ENCODE measurements around the gene ANKRD11.
"Not testable (repeated sequence)": the region's sequence is repeated elsewhere in the genome, so short reads cannot be mapped to it uniquely, and the experiment has no call there.

The ANKRD11 gene

DNA sequence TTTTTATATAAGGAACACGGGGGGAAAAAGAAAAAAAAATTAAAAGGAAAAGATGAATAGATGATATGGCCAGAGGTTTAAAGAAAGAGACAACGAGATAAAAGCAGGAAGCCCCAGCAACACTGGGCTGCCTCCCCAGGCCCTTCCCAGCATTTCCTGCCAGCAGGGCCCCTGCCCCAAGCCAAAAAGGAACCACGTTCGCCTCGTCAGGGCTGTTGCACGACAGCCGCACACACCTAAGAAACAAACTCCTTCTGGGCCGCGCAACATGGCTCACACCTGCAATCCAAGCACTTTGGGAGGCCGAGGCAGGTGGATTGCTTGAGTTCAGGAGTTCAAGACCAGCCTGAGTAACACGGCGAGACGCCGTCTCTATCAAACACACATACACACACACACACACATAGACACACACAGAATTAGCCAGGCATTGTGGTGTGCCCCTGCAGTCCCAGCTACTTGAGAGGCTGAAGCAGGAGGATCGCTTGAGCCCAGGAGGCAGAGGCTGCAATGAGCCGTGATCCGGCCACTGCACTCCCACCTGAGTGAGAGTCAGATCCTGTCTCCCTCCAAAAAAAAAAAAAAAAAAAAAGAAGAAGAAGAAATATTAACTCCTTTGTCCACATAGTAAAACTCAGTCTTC lies 83.0 kb downstream of the ANKRD11 start:
- no peak for DNase-seq (ENCODE audit: low read depth in 2 of 2)

- no peak for DNase-seq (ENCODE audit: low read depth in 2 of 2)
These were observed 84.0 kb downstream of the ANKRD11 start for GRCh38 chr16:89406277-89406888.

- DNase-seq (ENCODE audit: low read depth in 2 of 2) = no peak
These were observed 85.8 kb downstream of the ANKRD11 start for GRCh38 chr16:89404561-89404960.

GRCh38 chr16:89402962-89403361 lies 87.4 kb downstream of the ANKRD11 start:
- no peak for DNase-seq (ENCODE audit: low read depth in 2 of 2)

DNA sequence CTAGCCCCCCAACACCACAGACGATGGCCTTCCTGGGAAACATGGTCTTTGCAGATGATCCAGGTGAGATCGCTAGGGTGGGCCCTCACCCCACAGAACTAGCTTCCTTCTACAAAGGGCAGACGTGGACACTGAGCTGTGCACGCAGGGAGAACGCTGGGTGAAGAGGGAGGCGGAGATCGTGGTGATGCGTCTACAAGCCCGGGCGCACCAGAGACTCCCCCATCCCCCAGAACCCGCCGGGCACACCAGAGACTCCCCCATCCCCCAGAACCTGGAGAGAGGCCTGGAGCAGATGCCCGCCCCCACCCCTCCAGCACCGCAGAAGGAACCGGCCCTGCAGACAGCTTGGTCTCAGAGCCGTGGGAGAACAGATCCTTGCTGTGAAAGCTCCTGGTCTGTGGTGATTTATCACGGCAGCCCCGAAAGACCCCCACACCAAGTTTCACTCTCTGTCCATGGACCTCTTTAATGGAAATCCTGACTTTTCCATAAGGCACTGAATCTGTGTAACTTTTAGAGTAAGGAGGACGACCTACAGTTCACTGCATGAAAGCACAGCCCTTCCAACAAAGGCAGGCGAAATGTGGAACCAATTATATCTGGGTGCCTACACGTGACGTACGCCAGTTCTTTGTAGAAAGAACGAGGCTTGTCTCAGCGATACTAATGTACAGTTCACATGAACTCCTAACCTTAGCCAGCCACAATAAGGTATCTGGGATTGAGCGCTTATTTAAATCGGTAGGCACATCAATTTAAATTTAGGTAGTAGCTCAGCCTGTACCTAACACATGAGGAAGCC lies 88.5 kb downstream of the ANKRD11 start:
- no peak for DNase-seq (ENCODE audit: low read depth in 2 of 2)

DNA sequence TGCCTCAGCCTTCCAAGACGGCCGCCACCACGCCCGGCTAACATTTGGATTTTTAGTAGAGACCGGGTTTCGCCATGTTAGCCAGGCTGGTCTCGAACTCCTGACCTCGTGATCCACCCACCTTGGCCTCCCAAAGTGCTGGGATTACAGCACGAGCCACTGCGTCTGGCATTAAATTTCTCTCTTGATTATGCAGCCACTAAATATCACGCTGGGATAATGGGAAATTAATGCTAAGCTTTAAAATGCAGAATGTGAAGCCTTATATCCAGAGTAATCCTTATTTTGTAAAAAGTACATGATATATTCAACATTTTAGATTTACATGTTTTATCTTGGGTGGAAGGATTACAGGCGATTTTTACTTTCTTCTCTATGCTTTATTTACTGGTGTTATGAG lies 89.2 kb downstream of the ANKRD11 start:
- DNase-seq (ENCODE audit: low read depth in 2 of 2) = no peak

DNA sequence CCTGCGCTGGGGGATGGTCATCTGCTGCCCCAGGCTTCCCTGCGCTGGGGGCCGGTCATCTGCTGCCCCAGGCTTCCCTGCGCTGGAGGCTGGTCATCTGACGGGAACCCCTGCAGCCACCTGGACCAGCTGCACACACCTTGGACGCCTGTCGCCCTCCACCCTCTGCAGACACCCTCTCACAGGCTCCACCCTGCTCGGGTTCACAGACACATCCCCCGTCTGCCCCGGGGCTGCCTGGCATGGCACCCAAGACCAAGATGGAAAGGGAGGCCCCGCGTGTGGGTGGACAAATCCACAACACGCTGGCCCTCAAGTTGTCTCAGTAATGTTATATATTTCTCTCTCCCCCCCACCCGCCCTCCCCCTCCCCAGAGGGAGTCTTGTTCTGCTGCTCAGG lies 89.6 kb downstream of the ANKRD11 start:
- no peak for DNase-seq (ENCODE audit: low read depth in 2 of 2)

GRCh38 chr16:89398924-89399323 lies 91.4 kb downstream of the ANKRD11 start:
- DNase-seq (ENCODE audit: low read depth in 2 of 2) = no peak

DNA sequence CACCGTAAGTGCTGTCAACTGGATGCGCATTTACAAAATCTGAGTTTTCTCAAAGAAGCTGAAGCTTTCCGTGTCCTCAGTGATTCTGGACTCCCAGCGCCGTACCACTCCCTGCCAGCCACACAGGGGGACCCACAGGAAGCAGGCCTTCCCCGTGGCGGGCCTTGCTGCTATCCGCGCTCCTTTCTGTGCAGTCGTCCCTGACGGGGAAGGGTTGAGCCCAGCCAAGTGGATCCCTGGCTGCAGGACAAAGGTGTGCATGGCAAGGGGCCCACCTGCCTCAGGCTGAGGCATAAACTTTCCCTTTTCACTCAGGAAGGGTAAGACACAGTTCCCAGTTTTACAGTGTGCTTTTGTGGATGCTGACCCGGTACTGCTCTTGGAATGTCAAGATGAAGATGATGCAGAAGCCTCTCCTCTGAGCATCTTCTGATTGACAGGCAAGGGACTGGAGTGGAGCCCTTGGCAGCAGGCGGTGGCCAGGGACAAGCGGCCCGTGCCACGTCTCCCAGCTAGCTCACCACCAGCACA lies 93.0 kb downstream of the ANKRD11 start:
- no peak for DNase-seq (ENCODE audit: low read depth in 2 of 2)

- DNase-seq (ENCODE audit: low read depth in 2 of 2) = no peak
These were observed 94.2 kb downstream of the ANKRD11 start for GRCh38 chr16:89396156-89396555.

DNA sequence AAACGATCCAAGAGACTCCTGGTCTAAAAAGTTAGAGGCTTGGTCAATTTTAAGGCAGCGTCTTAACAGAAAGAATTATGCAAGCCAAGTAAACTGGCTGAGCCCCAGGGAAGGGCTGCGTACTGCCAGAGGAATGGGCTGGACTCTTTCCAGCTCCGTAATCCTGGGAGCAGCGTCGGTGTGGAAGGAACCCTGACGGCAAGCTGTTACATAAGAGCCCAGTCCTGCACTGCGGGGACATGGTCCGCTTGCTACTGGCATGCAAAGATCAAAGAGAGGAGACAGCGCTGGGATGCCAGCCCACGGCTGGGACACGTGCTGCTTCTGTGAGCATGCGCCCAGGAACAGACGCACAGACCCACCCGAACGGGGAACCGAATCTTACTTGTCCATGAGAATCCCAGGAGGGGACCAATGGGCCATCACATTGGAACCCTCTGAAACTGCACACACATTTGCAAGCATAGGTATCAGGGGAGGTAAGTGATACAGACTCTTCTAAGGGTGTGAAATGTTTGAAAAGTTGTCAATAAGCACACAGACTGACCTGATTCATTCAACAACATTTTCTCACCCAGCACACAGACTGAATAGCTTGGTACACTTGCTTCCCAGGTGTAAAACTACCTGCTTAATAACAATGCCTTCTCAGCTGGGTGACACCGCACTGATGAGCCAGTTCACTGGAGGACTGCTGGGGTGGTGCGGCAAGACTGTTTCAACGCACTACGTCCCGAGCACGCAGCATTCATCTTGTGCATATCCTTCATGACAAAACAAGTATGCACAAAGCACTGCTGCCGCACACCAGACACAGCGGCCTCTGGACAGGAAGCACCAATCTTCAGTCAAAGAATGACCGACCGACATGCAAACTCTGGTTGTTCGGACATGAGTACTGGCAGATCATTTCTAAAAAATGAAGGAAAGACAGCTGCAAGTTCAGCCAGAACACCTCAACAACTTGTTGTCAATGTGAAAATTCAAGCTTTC lies 94.9 kb downstream of the ANKRD11 start:
- no peak for DNase-seq (ENCODE audit: low read depth in 2 of 2)

- DNase-seq (ENCODE audit: low read depth in 2 of 2) = no peak
These were observed 96.5 kb downstream of the ANKRD11 start for GRCh38 chr16:89393738-89394406.

- no peak for DNase-seq (ENCODE audit: low read depth in 2 of 2)
These were observed 97.3 kb downstream of the ANKRD11 start for GRCh38 chr16:89392881-89393737.

- not testable (repeated sequence) for DNase-seq (ENCODE audit: low read depth in 2 of 2)
These were observed 100.2 kb downstream of the ANKRD11 start for GRCh38 chr16:89390224-89390583.

GRCh38 chr16:89389504-89390223 lies 100.7 kb downstream of the ANKRD11 start:
- not testable (repeated sequence) for DNase-seq (ENCODE audit: low read depth in 2 of 2)

DNA sequence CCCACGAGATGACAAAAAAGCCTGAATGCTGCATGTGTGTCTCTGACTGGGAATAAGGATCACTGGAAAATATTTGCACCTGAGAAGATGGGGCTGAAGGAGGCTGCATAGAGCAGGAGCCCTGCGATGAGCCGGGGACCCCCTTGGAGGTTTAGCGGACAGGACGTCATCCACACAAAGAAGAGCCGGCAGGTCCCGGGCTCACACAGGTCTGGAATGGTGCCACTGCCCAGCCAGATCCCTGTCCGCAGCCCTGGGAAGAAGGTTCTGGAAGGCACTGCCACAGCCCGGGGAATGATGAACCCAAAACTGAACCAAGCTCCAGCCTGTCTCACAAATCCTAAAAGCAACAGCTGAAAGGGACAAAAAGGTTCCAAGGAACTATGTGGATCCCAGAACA lies 101.8 kb downstream of the ANKRD11 start:
- no peak for DNase-seq (ENCODE audit: low read depth in 2 of 2)

- DNase-seq (ENCODE audit: low read depth in 2 of 2) = no peak
These were observed 103.8 kb downstream of the ANKRD11 start for GRCh38 chr16:89386306-89387185.

- DNase-seq (ENCODE audit: low read depth in 2 of 2) = no peak
These were observed 104.6 kb downstream of the ANKRD11 start for GRCh38 chr16:89385712-89386111.
